Myometrial cell (primary cell): Measurements from ENCODE around the gene NFATC2. TPM values are rescaled to one million over a fixed set of nuclear protein-coding genes. Genes with fewer than 3 reads are reported as not detected.

Experiments used
- total RNA-seq: library from RNA; depleted of rRNA; stranded (reverse); fragments of >200 nt; gene quantifications from 2 replicates; pipeline ENCODE4 v1.2.3, GENCODE V29; 2015

The NFATC2 gene
- total RNA-seq: not detected in 2 replicates

GRCh38 chr20:51542571-51543421 is at the start of gene NFATC2:
NFATC2 (minus strand) TSS chr20:51542719; CDS start chr20:51542499, 220 bp downstream.

Other genes with a start within 250 kb of the NFATC2 start
- 1.9 and 3.2 TPM in 2 replicates for gene ATP9A, start 225.7 kb upstream of the NFATC2 start, total RNA-seq